GM23338 (cell line): ENCODE data around the gene MON2. TPM values are rescaled to one million over a fixed set of nuclear protein-coding genes. Genes with fewer than 3 reads are reported as not detected.
A peak's percentile ranks its signal among the peaks of the same experiment; 100 is the strongest.

Source experiments
- ATAC-seq: fragments of 200-7000 bp; cut with Tn5 transposase; 3 replicates; pipeline ENCODE4 v1.9.1; 2020
- DNase-seq: peaks from one replicate; pipeline ENCODE4 v3.0.0-alpha.2; 2015; ENCODE audit warnings: low spot score
- H2AFZ ChIP-seq: fragments of 200-600 bp; sonication (generic); 2 replicates; pipeline ENCODE4 v1.8.0; 2016; ENCODE audit warnings: antibody characterized with exemption, mild to moderate bottlenecking, moderate library complexity
- H3F3A ChIP-seq: fragments of 200-600 bp; sonication (generic); replicated peaks from 2 replicates; pipeline ENCODE4 v1.8.0; 2017; ENCODE audit warnings: antibody characterized with exemption, mixed run types, low read depth
- H3K27ac ChIP-seq: fragments of 200-600 bp; sonication (generic); 2 replicates; pipeline ENCODE4 v1.6.1; 2016; ENCODE audit warnings: low read depth
- H3K27me3 ChIP-seq: fragments of 200-600 bp; sonication (generic); 2 replicates; pipeline ENCODE4 v1.8.0; 2016; ENCODE audit warnings: mild to moderate bottlenecking, mixed run types, moderate library complexity; ENCODE audit not compliant: insufficient read depth
- H3K36me3 ChIP-seq: fragments of 200-600 bp; sonication (generic); 2 replicates; pipeline ENCODE4 v1.8.0; 2016; ENCODE audit warnings: mild to moderate bottlenecking; ENCODE audit not compliant: insufficient read depth
- H3K4me1 ChIP-seq: fragments of 200-600 bp; sonication (generic); 2 replicates; pipeline ENCODE4 v1.8.0; 2016; ENCODE audit warnings: mild to moderate bottlenecking, moderate library complexity; ENCODE audit not compliant: insufficient read depth
- H3K4me2 ChIP-seq: fragments of 200-600 bp; sonication (generic); 2 replicates; pipeline ENCODE4 v1.7.1; 2017; ENCODE audit warnings: mixed run types
- H3K4me3 ChIP-seq: fragments of 200-600 bp; sonication (generic); 2 replicates; pipeline ENCODE4 v1.6.1; 2016; ENCODE audit warnings: mixed run types
- H3K79me2 ChIP-seq: fragments of 200-600 bp; sonication (generic); replicated peaks from 2 replicates; pipeline ENCODE4 v1.8.0; 2017; ENCODE audit warnings: mild to moderate bottlenecking; ENCODE audit not compliant: insufficient read depth
- H3K9me2 ChIP-seq: fragments of 200-600 bp; sonication (generic); 2 replicates; pipeline ENCODE4 v1.8.0; 2017; ENCODE audit not compliant: insufficient read depth
- H4K20me1 ChIP-seq: fragments of 200-600 bp; sonication (generic); replicated peaks from 2 replicates; pipeline ENCODE4 v1.8.0; 2017; ENCODE audit warnings: mild to moderate bottlenecking; ENCODE audit not compliant: insufficient read depth
- H3K27ac Mint-ChIP-seq: 2 replicates; pipeline ENCODE4 v1.8.0; 2020; ENCODE audit warnings: inconsistent platforms, mild to moderate bottlenecking, moderate library complexity, mixed read lengths
- H3K27me3 Mint-ChIP-seq: 3 replicates; pipeline ENCODE4 v1.8.0; 2022; ENCODE audit warnings: low read depth, mild to moderate bottlenecking, moderate library complexity, mixed read lengths, inconsistent platforms; ENCODE audit not compliant: insufficient read depth, poor library complexity
- H3K36me3 Mint-ChIP-seq: 3 replicates; pipeline ENCODE4 v1.8.0; 2021; ENCODE audit warnings: low read depth, mild to moderate bottlenecking, inconsistent platforms, moderate library complexity, mixed read lengths
- H3K4me1 Mint-ChIP-seq: 3 replicates; pipeline ENCODE4 v1.8.0; 2020; ENCODE audit warnings: mild to moderate bottlenecking, inconsistent platforms, mixed read lengths
- H3K4me3 Mint-ChIP-seq: 3 replicates; pipeline ENCODE4 v1.8.0; 2021; ENCODE audit warnings: moderate library complexity, mild to moderate bottlenecking, inconsistent platforms, mixed read lengths
- H3K9me3 Mint-ChIP-seq: 3 replicates; pipeline ENCODE4 v1.8.0; 2020; ENCODE audit warnings: moderate library complexity, mild to moderate bottlenecking, inconsistent platforms, mixed read lengths
- CREB1 ChIP-seq: fragments of 250-450 bp; sonication (Bioruptor Pico); IDR thresholded peaks from 2 replicates; pipeline ENCODE4 v1.5.0; 2020; ENCODE audit warnings: low read depth, mild to moderate bottlenecking, moderate library complexity
- CTCF ChIP-seq, 2 experiments: fragments of 200-600 bp in 1 of 2; sonication (generic) in 1 of 2; conservative IDR thresholded peaks; 2 replicates each; pipeline versions ENCODE4 v1.5.1 to v1.6.1; 2016 to 2017; ENCODE audit warnings: antibody characterized with exemption in 2 of 2, low read depth in 2 of 2, mild to moderate bottlenecking in 2 of 2, moderate library complexity in 1 of 2
- ETS1 ChIP-seq: IDR thresholded peaks from 2 replicates; pipeline ENCODE4 v1.6.1; 2016; ENCODE audit warnings: antibody characterized with exemption
- EZH2 ChIP-seq: fragments of 200-600 bp; sonication (generic); IDR thresholded peaks from one replicate; pipeline ENCODE4 v1.8.0; 2017; ENCODE audit warnings: antibody characterized with exemption, mild to moderate bottlenecking, low read depth; ENCODE audit not compliant: unreplicated experiment
- JUNB ChIP-seq: IDR thresholded peaks from one replicate; pipeline ENCODE4 v1.6.1; 2016; ENCODE audit warnings: antibody characterized with exemption; ENCODE audit not compliant: unreplicated experiment
- POLR2AphosphoS5 ChIP-seq: IDR thresholded peaks from 2 replicates; pipeline ENCODE4 v1.6.1; 2016; ENCODE audit warnings: antibody characterized with exemption, low read depth
- REST ChIP-seq: IDR thresholded peaks from one replicate; pipeline ENCODE4 v1.6.1; 2018; ENCODE audit warnings: antibody characterized with exemption; ENCODE audit not compliant: unreplicated experiment
- STAT1 ChIP-seq: IDR thresholded peaks from one replicate; pipeline ENCODE4 v1.6.1; 2016; ENCODE audit warnings: antibody characterized with exemption; ENCODE audit not compliant: unreplicated experiment
- ZNF331 ChIP-seq: fragments of 250-450 bp; sonication (Bioruptor Pico); IDR thresholded peaks from 2 replicates; pipeline ENCODE4 v1.5.0; 2020; ENCODE audit warnings: low read depth, mild to moderate bottlenecking, moderate library complexity
- ZNF462 ChIP-seq: fragments of 250-450 bp; sonication (Bioruptor Pico); IDR thresholded peaks from 2 replicates; pipeline ENCODE4 v1.5.0; 2020; ENCODE audit warnings: mild to moderate bottlenecking, moderate library complexity
- polyA plus RNA-seq: library from polyadenylated mRNA; unstranded; fragments of >200 nt; fragmentation: Nextera tagmentation; extraction: Ambion mirVana; gene quantifications from 2 replicates; pipeline ENCODE4 v1.2.1, GENCODE V29; 2016
- total RNA-seq: library from RNA; depleted of rRNA; stranded (reverse); fragments of >200 nt; shearing (Covaris generic); gene quantifications from 2 replicates; pipeline ENCODE4 v1.2.3, GENCODE V29; 2014

Gene MON2
- total and polyA plus RNA-seq, 2 experiments from 2014 or later = 11.0 to 27.3 TPM

- TF ChIP-seq ZNF462 (no peak), ZNF331 (CRISPR knock-in tag) (no peak), EZH2 (no peak), POLR2AphosphoS5 (no peak), REST (no peak), JUNB (no peak)
These were observed 138.2 kb downstream of the MON2 start (continued) for GRCh38 chr12:62604871-62605270.

GRCh38 chr12:62605981-62606380 lies 139.4 kb downstream of the MON2 start:
- Histone ChIP-seq H3K36me3 (no peaks in the 10 kb centered on the region), H4K20me1 (no peaks in the 10 kb centered on the region; the same call in 1 of the 2 replicates), H3K4me1 (peaks cover 14% of the 10 kb centered on the region), H3K4me3 (peak overlapping the region; percentile 74; the same call in 1 of the 2 replicates), H3F3A (no peaks in the 10 kb centered on the region), H2AFZ (no peak overlapping the region), H3K27ac (no peak overlapping the region), H3K27me3 (no peaks in the 10 kb centered on the region), H3K9me2 (no peaks in the 10 kb centered on the region), H3K4me2 (peak overlapping the region; percentile 94), H3K79me2 (peaks cover 60% of the 10 kb centered on the region)
- H3K27ac Mint-ChIP-seq = no peak overlapping the region
- no peaks in the 10 kb centered on the region; the same call in 2 of the 3 replicates for H3K36me3 Mint-ChIP-seq
- no peak for ATAC-seq
- no peaks in the 10 kb centered on the region for H3K9me3 Mint-ChIP-seq
- DNase-seq = no peak
- H3K27me3 Mint-ChIP-seq = peaks cover 15% of the 10 kb centered on the region
- peaks cover 39% of the 10 kb centered on the region for H3K4me1 Mint-ChIP-seq
- H3K4me3 Mint-ChIP-seq = no peak overlapping the region
- TF ChIP-seq CTCF (conservative IDR thresholded peaks at IDR 0.05; ENCODE audit: low read depth in 2 of 2) (no peak), ZNF331 (CRISPR knock-in tag) (no peak), CREB1 (CRISPR knock-in tag) (no peak), STAT1 (no peak), ETS1 (no peak)
